ENCODE data around the gene PTPRO. TPM values are rescaled to one million over a fixed set of nuclear protein-coding genes. Genes with fewer than 3 reads are reported as not detected.

PTPRO gene
- total RNA-seq, 1 donor from 2014 or later, result 5.8 TPM

DNA sequence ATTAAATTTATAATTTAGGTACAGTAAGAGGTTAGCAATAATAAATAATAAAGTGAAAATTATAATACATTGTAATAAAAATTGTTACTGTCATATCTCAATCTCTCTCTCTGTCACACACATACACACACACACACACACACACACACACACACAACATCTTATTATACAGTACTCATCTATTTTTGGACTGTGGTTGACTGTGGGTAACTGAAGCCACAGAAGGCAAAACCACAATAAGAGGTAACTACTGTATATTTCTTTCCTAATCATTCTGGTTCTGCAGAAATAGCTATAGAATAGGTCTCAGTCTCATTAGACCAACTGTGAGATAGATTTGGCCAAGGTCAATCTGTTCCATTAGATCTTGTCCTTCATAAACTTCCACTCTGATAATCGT is 33.1 kb upstream of the PTPRO start:
- no peaks in the 10 kb centered on the region for H3K79me2 ChIP-seq (ENCODE audit: low read depth)

DNA sequence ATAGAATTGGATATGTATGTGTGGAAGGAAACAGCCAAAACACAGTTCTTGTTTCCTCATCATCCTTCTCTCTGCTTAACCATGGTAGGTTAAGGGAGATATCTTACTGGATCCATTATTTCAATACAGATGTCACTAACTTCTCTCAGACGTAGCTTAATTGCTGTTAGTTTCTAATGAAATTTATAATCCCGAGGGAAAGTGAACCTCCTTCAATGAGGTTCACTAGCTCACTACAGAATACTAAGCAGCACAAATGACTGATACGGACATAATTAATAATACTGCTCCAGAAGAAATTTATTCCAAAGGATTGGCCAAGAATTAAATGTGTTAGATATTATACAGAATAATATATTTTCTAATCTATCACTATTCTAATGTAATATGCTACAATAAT is 28.6 kb upstream of the PTPRO start:
- H3K4me3 ChIP-seq, result no peak overlapping the region
- no peak overlapping the region for H3K27ac ChIP-seq
- no peaks in the 10 kb centered on the region for H3K79me2 ChIP-seq (ENCODE audit: low read depth)
- Mint-ChIP-seq H3K36me3 (no peaks in the 10 kb centered on the region), H3K27ac (no peak overlapping the region), H3K4me1 (no peaks in the 10 kb centered on the region), H3K27me3 (ENCODE audit: insufficient read depth, low read depth) (peaks cover 1% of the 10 kb centered on the region), H3K4me3 (no peak overlapping the region), H3K9me3 (peaks cover 5% of the 10 kb centered on the region)
- H2AFZ ChIP-seq (replicated peaks), result no peak overlapping the region
- no peaks in the 10 kb centered on the region for H3K36me3 ChIP-seq
- H3F3A ChIP-seq (ENCODE audit: low read depth), result no peaks in the 10 kb centered on the region
- no peak overlapping the region for H3K9ac ChIP-seq
- no peak for TF ChIP-seq EZH2 (IDR thresholded peaks at IDR 0.05)
- TF ChIP-seq, protein P1, sequence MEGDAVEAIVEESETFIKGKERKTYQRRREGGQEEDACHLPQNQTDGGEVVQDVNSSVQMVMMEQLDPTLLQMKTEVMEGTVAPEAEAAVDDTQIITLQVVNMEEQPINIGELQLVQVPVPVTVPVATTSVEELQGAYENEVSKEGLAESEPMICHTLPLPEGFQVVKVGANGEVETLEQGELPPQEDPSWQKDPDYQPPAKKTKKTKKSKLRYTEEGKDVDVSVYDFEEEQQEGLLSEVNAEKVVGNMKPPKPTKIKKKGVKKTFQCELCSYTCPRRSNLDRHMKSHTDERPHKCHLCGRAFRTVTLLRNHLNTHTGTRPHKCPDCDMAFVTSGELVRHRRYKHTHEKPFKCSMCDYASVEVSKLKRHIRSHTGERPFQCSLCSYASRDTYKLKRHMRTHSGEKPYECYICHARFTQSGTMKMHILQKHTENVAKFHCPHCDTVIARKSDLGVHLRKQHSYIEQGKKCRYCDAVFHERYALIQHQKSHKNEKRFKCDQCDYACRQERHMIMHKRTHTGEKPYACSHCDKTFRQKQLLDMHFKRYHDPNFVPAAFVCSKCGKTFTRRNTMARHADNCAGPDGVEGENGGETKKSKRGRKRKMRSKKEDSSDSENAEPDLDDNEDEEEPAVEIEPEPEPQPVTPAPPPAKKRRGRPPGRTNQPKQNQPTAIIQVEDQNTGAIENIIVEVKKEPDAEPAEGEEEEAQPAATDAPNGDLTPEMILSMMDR (IDR thresholded peaks at IDR 0.05), result no peak
- no peak for TF ChIP-seq EZH2phosphoT487 (IDR thresholded peaks at IDR 0.05)
- H3K27me3 ChIP-seq, result no peaks in the 10 kb centered on the region
- no peaks in the 10 kb centered on the region for H3K4me1 ChIP-seq
- H3K4me2 ChIP-seq, result no peak overlapping the region
- DNase-seq (ENCODE audit: low spot score), result no peak
- H4K20me1 ChIP-seq (ENCODE audit: low read depth), result no peaks in the 10 kb centered on the region
- peaks cover 4% of the 10 kb centered on the region for H3K9me3 ChIP-seq (ENCODE audit: low read depth)

More for the DNA sequence above, 33.1 kb upstream of the PTPRO start:
- no peaks in the 10 kb centered on the region for H3K4me1 ChIP-seq
- Mint-ChIP-seq H3K4me1 (no peaks in the 10 kb centered on the region), H3K4me3 (no peak overlapping the region), H3K9me3 (no peaks in the 10 kb centered on the region), H3K36me3 (no peaks in the 10 kb centered on the region), H3K27me3 (ENCODE audit: insufficient read depth, low read depth) (no peaks in the 10 kb centered on the region), H3K27ac (no peak overlapping the region)
- no peaks in the 10 kb centered on the region for H3K9me3 ChIP-seq (ENCODE audit: low read depth)
- no peak overlapping the region for H3K4me2 ChIP-seq
- no peaks in the 10 kb centered on the region for H4K20me1 ChIP-seq (ENCODE audit: low read depth)
- H3K4me3 ChIP-seq, result no peak overlapping the region
- H3K9ac ChIP-seq, result no peak overlapping the region
- no peaks in the 10 kb centered on the region for H3F3A ChIP-seq (ENCODE audit: low read depth)
- TF ChIP-seq, protein P1 (IDR thresholded peaks at IDR 0.05), result no peak
- no peak for TF ChIP-seq EZH2 (IDR thresholded peaks at IDR 0.05)
- no peak for TF ChIP-seq EZH2phosphoT487 (IDR thresholded peaks at IDR 0.05)
- peaks cover 3% of the 10 kb centered on the region for H3K27me3 ChIP-seq
- no peak overlapping the region for H2AFZ ChIP-seq (replicated peaks)
- DNase-seq (ENCODE audit: low spot score), result no peak
- no peaks in the 10 kb centered on the region for H3K36me3 ChIP-seq
- no peak overlapping the region for H3K27ac ChIP-seq

DNA sequence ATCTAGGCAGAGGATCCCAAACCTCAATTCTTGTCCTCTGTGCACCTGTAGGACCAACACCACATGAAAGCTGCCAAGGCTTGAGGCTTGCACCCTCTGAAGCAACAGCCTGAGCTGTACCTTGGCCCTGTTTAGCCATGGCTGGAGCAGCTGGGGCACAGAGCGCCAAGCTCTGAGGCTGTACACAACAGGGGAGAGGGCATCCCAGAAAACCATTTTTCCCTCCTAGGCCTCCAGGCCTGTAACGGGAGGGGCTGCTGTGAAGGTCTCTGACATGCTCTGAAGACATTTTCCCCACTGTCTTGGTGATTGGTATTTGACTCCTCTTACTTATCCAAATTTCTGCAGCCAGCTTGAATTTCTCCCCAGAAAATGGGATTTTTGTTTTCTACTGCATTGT is 22.4 kb upstream of the PTPRO start:
- no peaks in the 10 kb centered on the region for H3K4me1 Mint-ChIP-seq
- H3K27ac Mint-ChIP-seq, result no peak overlapping the region

More for the DNA sequence above, 22.4 kb upstream of the PTPRO start:
- H3K27ac ChIP-seq, result no peak overlapping the region
- no peak overlapping the region for H3K4me3 ChIP-seq
- no peaks in the 10 kb centered on the region for H3F3A ChIP-seq (ENCODE audit: low read depth)
- no peak overlapping the region for H3K9ac ChIP-seq
- Mint-ChIP-seq H3K4me3 (no peak overlapping the region), H3K27me3 (ENCODE audit: insufficient read depth, low read depth) (peaks cover 3% of the 10 kb centered on the region), H3K9me3 (peaks cover 20% of the 10 kb centered on the region), H3K36me3 (no peaks in the 10 kb centered on the region)
- no peak overlapping the region for H3K4me2 ChIP-seq
- no peaks in the 10 kb centered on the region for H3K36me3 ChIP-seq
- H3K27me3 ChIP-seq, result no peaks in the 10 kb centered on the region
- DNase-seq (ENCODE audit: low spot score), result no peak
- H2AFZ ChIP-seq (replicated peaks), result no peak overlapping the region
- peaks cover 6% of the 10 kb centered on the region for H3K9me3 ChIP-seq (ENCODE audit: low read depth)
- H3K4me1 ChIP-seq, result no peaks in the 10 kb centered on the region
- no peaks in the 10 kb centered on the region for H3K79me2 ChIP-seq (ENCODE audit: low read depth)
- no peaks in the 10 kb centered on the region for H4K20me1 ChIP-seq (ENCODE audit: low read depth)
- TF ChIP-seq, protein P1 (IDR thresholded peaks at IDR 0.05), result no peak
- no peak for TF ChIP-seq EZH2phosphoT487 (IDR thresholded peaks at IDR 0.05)
- TF ChIP-seq EZH2 (IDR thresholded peaks at IDR 0.05), result no peak
